WTC11 (cell line): ENCODE data around the gene EPS8L1. TPM values are rescaled to one million over a fixed set of nuclear protein-coding genes. Genes with fewer than 3 reads are reported as not detected.

ENCODE experiments used
- ATAC-seq: fragments of 200-7000 bp; cut with Tn5 transposase; 2 replicates; pipeline ENCODE4 v1.10.0; 2021; ENCODE audit warnings: mild to moderate bottlenecking, moderate library complexity
- CTCF ChIA-PET: fragments of 300-600 bp; sonication (Branson Sonifier 250); formaldehyde crosslinking; loops from one replicate; lab custom pipeline; 2021; ENCODE audit warnings: antibody characterized with exemption; lab: Charles Lee
- POLR2A ChIA-PET: fragments of 350-600 bp; sonication (Branson Sonifier 250); formaldehyde crosslinking; loops from one replicate; lab custom pipeline; 2021; ENCODE audit warnings: antibody characterized with exemption; lab: Charles Lee
- DNase-seq: peaks from one replicate; pipeline ENCODE4 v3.0.0; 2021; ENCODE audit warnings: low spot score
- H3K27ac Mint-ChIP-seq: 2 replicates; pipeline ENCODE4 v1.8.0; 2021; ENCODE audit warnings: mixed read lengths
- H3K27me3 Mint-ChIP-seq: 2 replicates; pipeline ENCODE4 v1.8.0; 2021; ENCODE audit warnings: low read depth, mild to moderate bottlenecking, moderate library complexity, mixed read lengths
- H3K36me3 Mint-ChIP-seq: 2 replicates; pipeline ENCODE4 v1.8.0; 2021; ENCODE audit warnings: mixed read lengths
- H3K4me1 Mint-ChIP-seq: 2 replicates; pipeline ENCODE4 v1.8.0; 2022; ENCODE audit warnings: mixed read lengths
- H3K4me3 Mint-ChIP-seq: 2 replicates; pipeline ENCODE4 v1.8.0; 2021; ENCODE audit warnings: mild to moderate bottlenecking, moderate library complexity, mixed read lengths
- H3K9me3 Mint-ChIP-seq: 2 replicates; pipeline ENCODE4 v1.8.0; 2021; ENCODE audit warnings: mixed read lengths
- ELF4 ChIP-seq: sonication (generic); formaldehyde crosslinking; IDR thresholded peaks from 2 replicates; pipeline ENCODE4 v1.8.1; 2022; ENCODE audit warnings: low read depth, mild to moderate bottlenecking, moderate library complexity, missing genetic modification reagents
- ETV6 ChIP-seq: sonication (generic); formaldehyde crosslinking; IDR thresholded peaks from 2 replicates; pipeline ENCODE4 v1.8.1; 2022; ENCODE audit warnings: mild to moderate bottlenecking, missing genetic modification reagents
- FOXK1 ChIP-seq: sonication (generic); formaldehyde crosslinking; IDR thresholded peaks from 2 replicates; pipeline ENCODE4 v1.8.0; 2022; ENCODE audit warnings: mild to moderate bottlenecking, moderate library complexity, missing genetic modification reagents
- HMGA2 ChIP-seq: fragments of 250-450 bp; sonication (Bioruptor Pico); IDR thresholded peaks from 2 replicates; pipeline ENCODE4 v1.4.0; 2021; ENCODE audit warnings: mild to moderate bottlenecking, moderate library complexity
- NFATC4 ChIP-seq: fragments of 250-450 bp; sonication (Bioruptor Pico); IDR thresholded peaks from 2 replicates; pipeline ENCODE4 v1.9.0; 2021; ENCODE audit warnings: mild to moderate bottlenecking
- NFE2L1 ChIP-seq: sonication (generic); formaldehyde crosslinking; IDR thresholded peaks from 2 replicates; pipeline ENCODE4 v1.8.1; 2023; ENCODE audit warnings: missing genetic modification reagents
- NR2C2 ChIP-seq: sonication (generic); formaldehyde crosslinking; IDR thresholded peaks from 2 replicates; pipeline ENCODE4 v1.8.0; 2022; ENCODE audit warnings: mild to moderate bottlenecking, missing genetic modification reagents
- OVOL2 ChIP-seq: fragments of 250-450 bp; sonication (Bioruptor Pico); IDR thresholded peaks from 2 replicates; pipeline ENCODE4 v1.9.0; 2021; ENCODE audit warnings: mild to moderate bottlenecking, borderline replicate concordance
- RELA ChIP-seq: sonication (generic); formaldehyde crosslinking; IDR thresholded peaks from 2 replicates; pipeline ENCODE4 v1.8.1; 2022; ENCODE audit warnings: missing genetic modification reagents, mild to moderate bottlenecking, borderline replicate concordance
- ZNF121 ChIP-seq: sonication (generic); formaldehyde crosslinking; IDR thresholded peaks from 2 replicates; pipeline ENCODE4 v1.8.0; 2023; ENCODE audit warnings: missing genetic modification reagents
- ZNF138 ChIP-seq: sonication (generic); formaldehyde crosslinking; conservative IDR thresholded peaks from 2 replicates; pipeline ENCODE4 v1.8.1; 2022; ENCODE audit warnings: mild to moderate bottlenecking, moderate library complexity, missing genetic modification reagents
- ZNF232 ChIP-seq: sonication (generic); formaldehyde crosslinking; IDR thresholded peaks from 2 replicates; pipeline ENCODE4 v1.8.0; 2022; ENCODE audit warnings: mild to moderate bottlenecking, missing genetic modification reagents
- ZNF263 ChIP-seq: sonication (generic); formaldehyde crosslinking; IDR thresholded peaks from 2 replicates; pipeline ENCODE4 v1.8.1; 2022; ENCODE audit warnings: low read depth, mild to moderate bottlenecking, moderate library complexity, missing genetic modification reagents
- ZNF396 ChIP-seq: fragments of 250-450 bp; sonication (Bioruptor Pico); IDR thresholded peaks from 2 replicates; pipeline ENCODE4 v1.8.0; 2021; ENCODE audit warnings: mild to moderate bottlenecking, moderate library complexity, borderline replicate concordance
- ZNF416 ChIP-seq: fragments of 250-450 bp; sonication (Bioruptor Pico); IDR thresholded peaks from 2 replicates; pipeline ENCODE4 v1.9.0; 2021; ENCODE audit warnings: mild to moderate bottlenecking, inconsistent platforms
- total RNA-seq: library from RNA; stranded (reverse); gene quantifications from 3 replicates; pipeline ENCODE4 v1.2.3, GENCODE V29; 2021
- TF ChIP-seq, protein P1 (sequence below): sonication (generic); formaldehyde crosslinking; IDR thresholded peaks from 2 replicates; pipeline ENCODE4 v1.8.1; 2022; ENCODE audit warnings: mild to moderate bottlenecking, moderate library complexity, missing genetic modification reagents
- TF ChIP-seq, protein P2 (sequence below): sonication (generic); formaldehyde crosslinking; IDR thresholded peaks from 2 replicates; pipeline ENCODE4 v1.8.1; 2023; ENCODE audit warnings: mild to moderate bottlenecking, missing genetic modification reagents, moderate library complexity
- TF ChIP-seq, protein P3 (sequence below): sonication (generic); formaldehyde crosslinking; IDR thresholded peaks from 2 replicates; pipeline ENCODE4 v1.8.0; 2022; ENCODE audit warnings: mild to moderate bottlenecking, missing genetic modification reagents
- TF ChIP-seq, protein P4 (sequence below): fragments of 250-450 bp; sonication (Bioruptor Pico); IDR thresholded peaks from 2 replicates; pipeline ENCODE4 v1.8.0; 2021; ENCODE audit warnings: mild to moderate bottlenecking
- TF ChIP-seq, protein P5 (sequence below): sonication (generic); formaldehyde crosslinking; IDR thresholded peaks from 2 replicates; pipeline ENCODE4 v1.8.1; 2022; ENCODE audit warnings: mild to moderate bottlenecking, missing genetic modification reagents, moderate library complexity, borderline replicate concordance
- TF ChIP-seq, protein P6 (sequence below): sonication (generic); formaldehyde crosslinking; IDR thresholded peaks from 2 replicates; pipeline ENCODE4 v1.8.0; 2022; ENCODE audit warnings: mild to moderate bottlenecking, missing genetic modification reagents
- TF ChIP-seq, protein P7 (sequence below): sonication (generic); formaldehyde crosslinking; conservative IDR thresholded peaks from 2 replicates; pipeline ENCODE4 v1.8.1; 2023; ENCODE audit warnings: mild to moderate bottlenecking, low read depth, missing genetic modification reagents, moderate library complexity
- TF ChIP-seq, protein P8 (sequence below): fragments of 250-450 bp; sonication (Bioruptor Pico); IDR thresholded peaks from 2 replicates; pipeline ENCODE4 v1.9.0; 2021; ENCODE audit warnings: moderate library complexity, mild to moderate bottlenecking, inconsistent platforms, borderline replicate concordance
- TF ChIP-seq, protein P9 (sequence below): sonication (generic); formaldehyde crosslinking; IDR thresholded peaks from 2 replicates; pipeline ENCODE4 v1.8.1; 2022; ENCODE audit warnings: missing genetic modification reagents, borderline replicate concordance

Gene EPS8L1
- total RNA-seq, 1 experiment from 2014 or later: 38.9 TPM

DNA sequence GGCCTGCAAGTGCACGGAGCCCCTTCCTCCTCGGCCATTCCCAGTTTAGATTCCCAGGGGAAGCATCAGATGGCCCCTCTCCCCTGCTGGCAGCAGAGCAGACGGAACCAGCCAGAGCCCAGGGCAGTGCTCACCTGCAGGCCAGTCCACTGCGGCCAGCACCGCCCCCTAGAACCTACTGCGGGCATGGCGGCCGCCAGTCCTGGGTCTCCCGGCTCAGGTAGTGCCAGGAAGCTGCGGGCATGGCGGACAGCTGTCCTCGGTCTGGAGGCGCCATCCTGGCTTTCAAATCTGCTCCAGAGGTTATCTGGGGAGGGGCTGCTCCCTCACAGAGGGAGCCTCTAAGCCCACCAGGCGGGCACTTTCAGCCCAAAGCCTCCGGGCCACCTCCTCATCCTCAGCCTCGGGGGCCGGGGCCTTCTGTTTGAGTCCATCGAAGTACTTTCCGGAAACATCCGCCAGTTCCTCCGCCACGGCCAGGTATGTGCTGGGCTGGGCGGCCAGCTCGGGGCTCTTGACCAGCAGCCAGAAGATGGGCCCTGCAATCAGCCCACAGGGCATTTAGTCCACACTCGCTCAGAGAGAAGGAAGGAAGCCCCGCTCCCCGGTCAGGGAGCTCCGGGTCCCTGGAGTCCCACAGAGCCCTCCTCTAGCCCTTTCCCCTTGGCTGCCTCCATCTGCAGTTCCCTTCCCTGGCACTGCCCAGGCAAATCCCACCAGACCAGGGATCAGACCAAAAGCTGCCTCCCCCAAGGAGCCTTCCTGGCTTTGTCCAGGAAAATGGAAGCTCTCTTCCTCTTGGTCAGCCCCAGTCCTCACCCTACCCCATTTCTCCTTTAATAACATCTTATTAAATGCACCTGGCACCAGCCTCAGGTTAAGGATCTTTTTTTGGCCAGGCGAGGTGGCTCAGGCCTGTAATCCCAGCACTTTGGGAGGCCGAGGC lies 30.6 kb upstream of the EPS8L1 start (continued):
- TF ChIP-seq, protein P1, sequence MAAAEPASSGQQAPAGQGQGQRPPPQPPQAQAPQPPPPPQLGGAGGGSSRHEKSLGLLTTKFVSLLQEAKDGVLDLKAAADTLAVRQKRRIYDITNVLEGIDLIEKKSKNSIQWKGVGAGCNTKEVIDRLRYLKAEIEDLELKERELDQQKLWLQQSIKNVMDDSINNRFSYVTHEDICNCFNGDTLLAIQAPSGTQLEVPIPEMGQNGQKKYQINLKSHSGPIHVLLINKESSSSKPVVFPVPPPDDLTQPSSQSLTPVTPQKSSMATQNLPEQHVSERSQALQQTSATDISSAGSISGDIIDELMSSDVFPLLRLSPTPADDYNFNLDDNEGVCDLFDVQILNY (CRISPR knock-in tag): no peak
- TF ChIP-seq, protein P2, sequence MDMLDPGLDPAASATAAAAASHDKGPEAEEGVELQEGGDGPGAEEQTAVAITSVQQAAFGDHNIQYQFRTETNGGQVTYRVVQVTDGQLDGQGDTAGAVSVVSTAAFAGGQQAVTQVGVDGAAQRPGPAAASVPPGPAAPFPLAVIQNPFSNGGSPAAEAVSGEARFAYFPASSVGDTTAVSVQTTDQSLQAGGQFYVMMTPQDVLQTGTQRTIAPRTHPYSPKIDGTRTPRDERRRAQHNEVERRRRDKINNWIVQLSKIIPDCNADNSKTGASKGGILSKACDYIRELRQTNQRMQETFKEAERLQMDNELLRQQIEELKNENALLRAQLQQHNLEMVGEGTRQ (CRISPR knock-in tag): no peak
- TF ChIP-seq FOXK1: no peak
- TF ChIP-seq NFE2L1 (CRISPR knock-in tag): no peak
- no peak for TF ChIP-seq ZNF416 (CRISPR knock-in tag)
- no peak for TF ChIP-seq ZNF263 (CRISPR knock-in tag)
- TF ChIP-seq RELA (CRISPR knock-in tag): no peak
- no peak for TF ChIP-seq ZNF396 (CRISPR knock-in tag)
- TF ChIP-seq, protein P3, sequence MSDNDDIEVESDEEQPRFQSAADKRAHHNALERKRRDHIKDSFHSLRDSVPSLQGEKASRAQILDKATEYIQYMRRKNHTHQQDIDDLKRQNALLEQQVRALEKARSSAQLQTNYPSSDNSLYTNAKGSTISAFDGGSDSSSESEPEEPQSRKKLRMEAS (CRISPR knock-in tag): no peak

DNA sequence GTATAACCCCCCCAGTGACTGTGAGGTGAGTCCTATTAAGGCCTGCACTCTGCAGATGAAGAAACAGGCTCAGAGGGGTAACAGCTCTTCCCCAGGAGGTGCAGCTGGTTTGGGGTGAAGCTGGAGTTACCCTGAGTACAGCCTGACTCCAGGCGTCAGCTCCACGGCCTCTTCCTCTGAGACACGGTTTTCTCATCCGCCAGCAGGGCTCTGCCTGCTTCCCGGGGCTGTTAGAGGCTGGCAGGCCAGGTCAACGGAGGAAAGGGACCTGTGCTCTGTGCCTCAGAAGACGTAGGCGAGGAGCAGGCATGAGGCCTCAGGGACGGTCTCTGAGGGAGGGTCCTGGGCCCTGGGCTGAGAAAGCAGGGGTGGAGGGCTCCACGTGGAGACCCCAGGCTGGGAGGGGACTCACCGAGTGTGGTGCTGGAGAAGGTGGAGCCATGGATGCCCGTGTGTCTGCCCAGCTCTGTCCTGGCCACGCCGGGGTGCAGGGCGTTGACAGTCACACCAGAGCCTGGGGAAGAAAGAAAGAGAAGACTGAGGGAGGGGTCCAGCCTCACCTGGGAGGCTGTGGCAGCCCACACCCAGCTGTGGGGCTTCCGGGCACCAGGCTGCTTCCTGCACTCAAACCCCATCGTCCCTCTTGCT lies 28.6 kb upstream of the EPS8L1 start:
- Mint-ChIP-seq H3K27ac (no peak overlapping the region), H3K27me3 (no peaks in the 10 kb centered on the region), H3K36me3 (peaks cover 57% of the 10 kb centered on the region), H3K4me3 (no peak overlapping the region), H3K9me3 (no peaks in the 10 kb centered on the region), H3K4me1 (no peaks in the 10 kb centered on the region)
- ChIA-PET CTCF (interaction anchor here (1.4 kb wide), 1 partner anchor 166 kb away, joined by 6 read pairs; no protein-coding TSS in a partner anchor), POLR2A (interaction anchor here (1.0 kb wide), 1 partner anchor 166 kb away, joined by 3 read pairs; no protein-coding TSS in a partner anchor)
- DNase-seq: no peak
- ATAC-seq: no peak
- no peak for TF ChIP-seq HMGA2 (CRISPR knock-in tag)
- TF ChIP-seq ZNF138 (CRISPR knock-in tag): no peak
- TF ChIP-seq, protein P4, sequence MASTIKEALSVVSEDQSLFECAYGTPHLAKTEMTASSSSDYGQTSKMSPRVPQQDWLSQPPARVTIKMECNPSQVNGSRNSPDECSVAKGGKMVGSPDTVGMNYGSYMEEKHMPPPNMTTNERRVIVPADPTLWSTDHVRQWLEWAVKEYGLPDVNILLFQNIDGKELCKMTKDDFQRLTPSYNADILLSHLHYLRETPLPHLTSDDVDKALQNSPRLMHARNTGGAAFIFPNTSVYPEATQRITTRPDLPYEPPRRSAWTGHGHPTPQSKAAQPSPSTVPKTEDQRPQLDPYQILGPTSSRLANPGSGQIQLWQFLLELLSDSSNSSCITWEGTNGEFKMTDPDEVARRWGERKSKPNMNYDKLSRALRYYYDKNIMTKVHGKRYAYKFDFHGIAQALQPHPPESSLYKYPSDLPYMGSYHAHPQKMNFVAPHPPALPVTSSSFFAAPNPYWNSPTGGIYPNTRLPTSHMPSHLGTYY (CRISPR knock-in tag): no peak
- TF ChIP-seq, protein P5, sequence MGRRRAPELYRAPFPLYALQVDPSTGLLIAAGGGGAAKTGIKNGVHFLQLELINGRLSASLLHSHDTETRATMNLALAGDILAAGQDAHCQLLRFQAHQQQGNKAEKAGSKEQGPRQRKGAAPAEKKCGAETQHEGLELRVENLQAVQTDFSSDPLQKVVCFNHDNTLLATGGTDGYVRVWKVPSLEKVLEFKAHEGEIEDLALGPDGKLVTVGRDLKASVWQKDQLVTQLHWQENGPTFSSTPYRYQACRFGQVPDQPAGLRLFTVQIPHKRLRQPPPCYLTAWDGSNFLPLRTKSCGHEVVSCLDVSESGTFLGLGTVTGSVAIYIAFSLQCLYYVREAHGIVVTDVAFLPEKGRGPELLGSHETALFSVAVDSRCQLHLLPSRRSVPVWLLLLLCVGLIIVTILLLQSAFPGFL (CRISPR knock-in tag): no peak
- TF ChIP-seq, protein P6, sequence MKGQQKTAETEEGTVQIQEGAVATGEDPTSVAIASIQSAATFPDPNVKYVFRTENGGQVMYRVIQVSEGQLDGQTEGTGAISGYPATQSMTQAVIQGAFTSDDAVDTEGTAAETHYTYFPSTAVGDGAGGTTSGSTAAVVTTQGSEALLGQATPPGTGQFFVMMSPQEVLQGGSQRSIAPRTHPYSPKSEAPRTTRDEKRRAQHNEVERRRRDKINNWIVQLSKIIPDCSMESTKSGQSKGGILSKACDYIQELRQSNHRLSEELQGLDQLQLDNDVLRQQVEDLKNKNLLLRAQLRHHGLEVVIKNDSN (CRISPR knock-in tag): no peak
- TF ChIP-seq ETV6 (CRISPR knock-in tag): no peak
- TF ChIP-seq NFATC4 (CRISPR knock-in tag): no peak
- no peak for TF ChIP-seq NR2C2 (CRISPR knock-in tag)
- TF ChIP-seq, protein P7, sequence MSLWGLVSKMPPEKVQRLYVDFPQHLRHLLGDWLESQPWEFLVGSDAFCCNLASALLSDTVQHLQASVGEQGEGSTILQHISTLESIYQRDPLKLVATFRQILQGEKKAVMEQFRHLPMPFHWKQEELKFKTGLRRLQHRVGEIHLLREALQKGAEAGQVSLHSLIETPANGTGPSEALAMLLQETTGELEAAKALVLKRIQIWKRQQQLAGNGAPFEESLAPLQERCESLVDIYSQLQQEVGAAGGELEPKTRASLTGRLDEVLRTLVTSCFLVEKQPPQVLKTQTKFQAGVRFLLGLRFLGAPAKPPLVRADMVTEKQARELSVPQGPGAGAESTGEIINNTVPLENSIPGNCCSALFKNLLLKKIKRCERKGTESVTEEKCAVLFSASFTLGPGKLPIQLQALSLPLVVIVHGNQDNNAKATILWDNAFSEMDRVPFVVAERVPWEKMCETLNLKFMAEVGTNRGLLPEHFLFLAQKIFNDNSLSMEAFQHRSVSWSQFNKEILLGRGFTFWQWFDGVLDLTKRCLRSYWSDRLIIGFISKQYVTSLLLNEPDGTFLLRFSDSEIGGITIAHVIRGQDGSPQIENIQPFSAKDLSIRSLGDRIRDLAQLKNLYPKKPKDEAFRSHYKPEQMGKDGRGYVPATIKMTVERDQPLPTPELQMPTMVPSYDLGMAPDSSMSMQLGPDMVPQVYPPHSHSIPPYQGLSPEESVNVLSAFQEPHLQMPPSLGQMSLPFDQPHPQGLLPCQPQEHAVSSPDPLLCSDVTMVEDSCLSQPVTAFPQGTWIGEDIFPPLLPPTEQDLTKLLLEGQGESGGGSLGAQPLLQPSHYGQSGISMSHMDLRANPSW: no peak
- TF ChIP-seq ZNF263 (CRISPR knock-in tag): no peak
- TF ChIP-seq ZNF232 (CRISPR knock-in tag): no peak
- TF ChIP-seq ZNF416 (CRISPR knock-in tag): no peak
- no peak for TF ChIP-seq ZNF121 (CRISPR knock-in tag)
- no peak for TF ChIP-seq ELF4 (CRISPR knock-in tag)
- TF ChIP-seq, protein P8, sequence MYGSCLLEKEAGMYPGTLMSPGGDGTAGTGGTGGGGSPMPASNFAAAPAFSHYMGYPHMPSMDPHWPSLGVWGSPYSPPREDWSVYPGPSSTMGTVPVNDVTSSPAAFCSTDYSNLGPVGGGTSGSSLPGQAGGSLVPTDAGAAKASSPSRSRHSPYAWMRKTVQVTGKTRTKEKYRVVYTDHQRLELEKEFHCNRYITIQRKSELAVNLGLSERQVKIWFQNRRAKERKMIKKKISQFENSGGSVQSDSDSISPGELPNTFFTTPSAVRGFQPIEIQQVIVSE (CRISPR knock-in tag): no peak
- no peak for TF ChIP-seq OVOL2 (CRISPR knock-in tag)
- TF ChIP-seq, protein P9, sequence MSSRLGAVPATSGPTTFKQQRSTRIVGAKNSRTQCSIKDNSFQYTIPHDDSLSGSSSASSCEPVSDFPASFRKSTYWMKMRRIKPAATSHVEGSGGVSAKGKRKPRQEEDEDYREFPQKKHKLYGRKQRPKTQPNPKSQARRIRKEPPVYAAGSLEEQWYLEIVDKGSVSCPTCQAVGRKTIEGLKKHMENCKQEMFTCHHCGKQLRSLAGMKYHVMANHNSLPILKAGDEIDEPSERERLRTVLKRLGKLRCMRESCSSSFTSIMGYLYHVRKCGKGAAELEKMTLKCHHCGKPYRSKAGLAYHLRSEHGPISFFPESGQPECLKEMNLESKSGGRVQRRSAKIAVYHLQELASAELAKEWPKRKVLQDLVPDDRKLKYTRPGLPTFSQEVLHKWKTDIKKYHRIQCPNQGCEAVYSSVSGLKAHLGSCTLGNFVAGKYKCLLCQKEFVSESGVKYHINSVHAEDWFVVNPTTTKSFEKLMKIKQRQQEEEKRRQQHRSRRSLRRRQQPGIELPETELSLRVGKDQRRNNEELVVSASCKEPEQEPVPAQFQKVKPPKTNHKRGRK (CRISPR knock-in tag): no peak
